Endothelial cell of umbilical vein (primary cell): ENCODE measurements around the gene ANXA9. TPM values are rescaled to one million over a fixed set of nuclear protein-coding genes. Genes with fewer than 3 reads are reported as not detected.

Experiments
- BruUV-seq: library from RNA; stranded (reverse); fragments of 400-500 nt; replicated peaks from 2 replicates; lab custom pipeline; 2021; lab: Mats Ljungman, UMichigan
- CTCF ChIA-PET: fragments of 300-600, 350-600 bp; sonication (Branson Sonifier 250); formaldehyde crosslinking; loops from one replicate; lab custom pipeline; 2021; ENCODE audit warnings: antibody characterized with exemption, inconsistent platforms; lab: Charles Lee
- POLR2A ChIA-PET: fragments of 300-600, 350-600 bp; sonication (Branson Sonifier 250); formaldehyde crosslinking; loops from one replicate; lab custom pipeline; 2021; ENCODE audit warnings: antibody characterized with exemption, inconsistent platforms; lab: Charles Lee
- DNase-seq: peaks from one replicate; pipeline ENCODE4 v3.0.0-alpha.2; 2011; ENCODE audit warnings: low read depth, low spot score
- FAIRE-seq: peaks from 2 replicates; lab custom pipeline; 2011; peaks lifted over from hg19 to GRCh38; lab: Jason Lieb, UNC
- H2AFZ ChIP-seq: 2 replicates; pipeline ENCODE4 v1.6.0; 2012; ENCODE audit warnings: low read depth, low read length, control low read depth, inconsistent platforms
- H3K27ac ChIP-seq: 2 replicates; pipeline ENCODE4 v1.5.1; 2011; ENCODE audit warnings: low read depth, mild to moderate bottlenecking, control low read depth, low read length, moderate library complexity; ENCODE audit not compliant: insufficient read depth
- H3K27me3 ChIP-seq, 2 experiments: 2 replicates each; pipeline versions ENCODE4 v1.6.0 to v1.6.1; 2011; ENCODE audit warnings: low read length in 2 of 2, mixed read lengths in 1 of 2; ENCODE audit not compliant: control insufficient read depth in 2 of 2, insufficient read depth in 2 of 2
- H3K36me3 ChIP-seq, 2 experiments: 2 replicates in 1 of 2; 3 replicates in 1 of 2; pipeline ENCODE4 v1.5.1; 2011; ENCODE audit warnings: low read length in 2 of 2, mild to moderate bottlenecking in 1 of 2, moderate library complexity in 1 of 2; ENCODE audit not compliant: control insufficient read depth in 2 of 2, insufficient read depth in 2 of 2; ENCODE audit errors: extremely low read depth in 1 of 2
- H3K4me1 ChIP-seq: 3 replicates; pipeline ENCODE4 v1.5.1; 2011; ENCODE audit warnings: mild to moderate bottlenecking, low read length; ENCODE audit not compliant: control insufficient read depth, insufficient read depth; ENCODE audit errors: extremely low read depth
- H3K4me2 ChIP-seq: 2 replicates; pipeline ENCODE4 v1.6.1; 2011; ENCODE audit warnings: low read length, control low read depth, mixed read lengths; ENCODE audit not compliant: insufficient read depth
- H3K4me3 ChIP-seq, 3 experiments: fragments of 200-600 bp in 1 of 3; sonication (generic), shearing (Covaris generic) in 1 of 3; replicated peaks in 1 of 3; 2 replicates each; pipeline ENCODE4 v1.5.1; 2011 to 2016; ENCODE audit warnings: control low read depth in 3 of 3, low read length in 3 of 3, mild to moderate bottlenecking in 2 of 3, inconsistent platforms in 1 of 3, low read depth in 1 of 3, moderate library complexity in 1 of 3; ENCODE audit not compliant: insufficient read depth in 1 of 3
- H3K79me2 ChIP-seq: 2 replicates; pipeline ENCODE4 v1.6.0; 2012; ENCODE audit warnings: low read length, inconsistent platforms; ENCODE audit not compliant: control insufficient read depth, insufficient read depth
- H3K9ac ChIP-seq: replicated peaks from 2 replicates; pipeline ENCODE3; 2011; ENCODE audit warnings: low read length, control low read depth; ENCODE audit not compliant: insufficient read depth; ENCODE audit errors: extremely low read depth
- H3K9me1 ChIP-seq: replicated peaks from 3 replicates; pipeline ENCODE4 v1.6.0; 2011; ENCODE audit warnings: mild to moderate bottlenecking, low read length; ENCODE audit not compliant: control insufficient read depth, insufficient read depth; ENCODE audit errors: extremely low read depth
- H3K9me3 ChIP-seq: replicated peaks from 2 replicates; pipeline ENCODE4 v1.5.1; 2012; ENCODE audit warnings: low read length, inconsistent platforms; ENCODE audit not compliant: control insufficient read depth, insufficient read depth
- H4K20me1 ChIP-seq: replicated peaks from 2 replicates; pipeline ENCODE3; 2011; ENCODE audit warnings: mild to moderate bottlenecking, low read length; ENCODE audit not compliant: control insufficient read depth, insufficient read depth; ENCODE audit errors: extremely low read depth
- EZH2 ChIP-seq: IDR thresholded peaks from 2 replicates; pipeline ENCODE4 v1.6.1; 2012; ENCODE audit warnings: borderline replicate concordance, low read depth, mild to moderate bottlenecking, moderate library complexity, low read length, inconsistent platforms; ENCODE audit not compliant: severe bottlenecking
- FOS ChIP-seq: IDR thresholded peaks from 2 replicates; pipeline ENCODE4 v1.6.1; 2011; ENCODE audit warnings: mild to moderate bottlenecking, low read length, moderate library complexity, borderline replicate concordance; ENCODE audit not compliant: insufficient read depth
- GATA2 ChIP-seq: IDR thresholded peaks from 2 replicates; pipeline ENCODE4 v1.7.0; 2011; ENCODE audit warnings: low read depth, mild to moderate bottlenecking, moderate library complexity, mixed read lengths, low read length; ENCODE audit not compliant: insufficient read length, insufficient read depth
- JUN ChIP-seq: IDR thresholded peaks from 2 replicates; pipeline ENCODE4 v1.6.1; 2011; ENCODE audit warnings: borderline replicate concordance, low read depth; ENCODE audit not compliant: insufficient read length, insufficient read depth
- MYC ChIP-seq: IDR thresholded peaks from one replicate; pipeline ENCODE4 v1.6.1; 2011; ENCODE audit warnings: mild to moderate bottlenecking, low read depth, low read length
- POLR2A ChIP-seq: IDR thresholded peaks from 2 replicates; pipeline ENCODE4 v1.6.1; 2012; ENCODE audit warnings: low read depth, mild to moderate bottlenecking, control low read depth, low read length
- POLR2AphosphoS5 ChIP-seq: IDR thresholded peaks from 2 replicates; pipeline ENCODE4 v1.6.1; 2012; ENCODE audit warnings: low read depth, mild to moderate bottlenecking, control low read depth, low read length, moderate library complexity; ENCODE audit not compliant: insufficient read depth
- dilution Hi-C: fragments of 300-500 bp; cut with MboI; formaldehyde crosslinking; loops from one replicate; pipeline ENCODE4 v1.15.0; 2019; ENCODE audit warnings: low sequenced_read_pairs; ENCODE audit not compliant: extremely low pct_ligation_motif_present
- intact Hi-C: fragments of 100-400 bp; cut with micrococcal nuclease; formaldehyde crosslinking; loops from one replicate; pipeline ENCODE4 v1.10.0; 2022
- polyA plus RNA-seq, 4 experiments: library from polyadenylated mRNA; depleted of rRNA in 3 of 4; stranded (reverse) in 3 of 4; unstranded in 1 of 4; fragments of >200 nt; gene quantifications; 2 replicates each; pipeline versions ENCODE4 v1.2.1 to v1.2.3, GENCODE V29; 2011 to 2012; ENCODE audit warnings: missing spikeins in 1 of 4
- total RNA-seq: library from RNA; stranded (reverse); gene quantifications from 2 replicates; pipeline ENCODE4 v1.2.3, GENCODE V29; 2021
- TF ChIP-seq, protein P1 (sequence below): IDR thresholded peaks from 2 replicates; pipeline ENCODE4 v1.6.1; 2011; ENCODE audit not compliant: insufficient read depth, insufficient read length
- TF ChIP-seq, protein P2 (sequence below), 2 donors: IDR thresholded peaks; 1 replicate in 1 of 2; 2 replicates in 1 of 2; pipeline ENCODE4 v1.5.1; 2011; ENCODE audit warnings: low read length in 2 of 2, mild to moderate bottlenecking in 2 of 2, moderate library complexity in 2 of 2, control low read depth in 1 of 2, inconsistent platforms in 1 of 2, low read depth in 1 of 2; ENCODE audit not compliant: insufficient read depth in 1 of 2; ENCODE audit errors: extremely low read depth in 1 of 2

ANXA9 gene
- total and polyA plus RNA-seq, 2 donors (not counting 3 experiments of a cell fraction or from before 2014, with no cell fraction given), result not detected

DNA sequence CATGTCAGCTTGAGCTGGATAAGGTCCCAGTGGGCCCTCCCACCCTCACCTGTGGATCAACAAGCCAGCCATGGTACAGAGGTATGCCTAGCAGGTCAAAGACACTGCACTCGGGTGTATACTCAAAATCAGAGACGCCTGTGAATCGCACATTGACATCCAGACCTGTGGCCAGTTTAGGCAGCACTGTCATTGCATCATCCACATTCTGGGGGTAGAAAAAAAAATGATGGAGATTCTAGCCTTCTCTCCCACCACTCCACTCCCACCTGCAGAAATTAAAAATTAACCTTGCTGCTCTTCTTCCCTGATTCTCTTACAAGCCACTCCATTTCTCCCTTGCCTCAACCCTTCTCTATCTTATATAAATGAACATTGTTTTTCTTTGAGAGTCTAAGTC, 18.3 kb downstream of the ANXA9 start:
- FAIRE-seq (no peak), DNase-seq (no peak)
- no peaks in the 10 kb centered on the region for H3K9me1 ChIP-seq
- H4K20me1 ChIP-seq, result no peaks in the 10 kb centered on the region
- BruUV-seq, result no TSS peak
- peaks cover 11% of the 10 kb centered on the region for H3K4me1 ChIP-seq
- CTCF ChIA-PET, result interaction anchor here (1.6 to 12.3 kb wide), 2 partner anchors 19 to 24 kb away, joined by 6 to 278 read pairs; partner anchors contain the start of genes ANXA9 and CERS2
- POLR2A ChIA-PET, result no interaction called here
- H3K4me2 ChIP-seq, result no peak overlapping the region
- H3K9ac ChIP-seq, result no peak overlapping the region
- no peak overlapping the region for H2AFZ ChIP-seq
- TF ChIP-seq GATA2 (no peak), FOS (no peak), EZH2 (no peak), MYC (no peak), POLR2A (no peak), POLR2AphosphoS5 (no peak), JUN (no peak)
- TF ChIP-seq, protein P1, sequence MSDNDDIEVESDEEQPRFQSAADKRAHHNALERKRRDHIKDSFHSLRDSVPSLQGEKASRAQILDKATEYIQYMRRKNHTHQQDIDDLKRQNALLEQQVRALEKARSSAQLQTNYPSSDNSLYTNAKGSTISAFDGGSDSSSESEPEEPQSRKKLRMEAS, result no peak
- TF ChIP-seq, protein P2, sequence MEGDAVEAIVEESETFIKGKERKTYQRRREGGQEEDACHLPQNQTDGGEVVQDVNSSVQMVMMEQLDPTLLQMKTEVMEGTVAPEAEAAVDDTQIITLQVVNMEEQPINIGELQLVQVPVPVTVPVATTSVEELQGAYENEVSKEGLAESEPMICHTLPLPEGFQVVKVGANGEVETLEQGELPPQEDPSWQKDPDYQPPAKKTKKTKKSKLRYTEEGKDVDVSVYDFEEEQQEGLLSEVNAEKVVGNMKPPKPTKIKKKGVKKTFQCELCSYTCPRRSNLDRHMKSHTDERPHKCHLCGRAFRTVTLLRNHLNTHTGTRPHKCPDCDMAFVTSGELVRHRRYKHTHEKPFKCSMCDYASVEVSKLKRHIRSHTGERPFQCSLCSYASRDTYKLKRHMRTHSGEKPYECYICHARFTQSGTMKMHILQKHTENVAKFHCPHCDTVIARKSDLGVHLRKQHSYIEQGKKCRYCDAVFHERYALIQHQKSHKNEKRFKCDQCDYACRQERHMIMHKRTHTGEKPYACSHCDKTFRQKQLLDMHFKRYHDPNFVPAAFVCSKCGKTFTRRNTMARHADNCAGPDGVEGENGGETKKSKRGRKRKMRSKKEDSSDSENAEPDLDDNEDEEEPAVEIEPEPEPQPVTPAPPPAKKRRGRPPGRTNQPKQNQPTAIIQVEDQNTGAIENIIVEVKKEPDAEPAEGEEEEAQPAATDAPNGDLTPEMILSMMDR (IDR thresholded peaks at IDR 0.05; ENCODE audit: extremely low read depth in 1 of 2, insufficient read depth in 1 of 2, low read depth in 1 of 2, low read length in 2 of 2), result no peak
- dilution Hi-C loops (no loop called here), intact Hi-C loops (no loop called here)
- H3K36me3 ChIP-seq, result peaks cover 0 to 11% of the 10 kb centered on the region in 2 experiments
- no peaks in the 10 kb centered on the region for H3K27me3 ChIP-seq
- H3K9me3 ChIP-seq, result no peaks in the 10 kb centered on the region
- H3K27ac ChIP-seq, result no peak overlapping the region
- no peak overlapping the region for H3K4me3 ChIP-seq
- no peaks in the 10 kb centered on the region for H3K79me2 ChIP-seq
